Astrocyte (in vitro differentiated cells and primary cell): Measurements from ENCODE around the gene ZNF71.

Source experiments
- EZH2 ChIP-seq: IDR thresholded peaks from 2 replicates; pipeline ENCODE4 v1.6.1; 2012; ENCODE audit warnings: mild to moderate bottlenecking, low read length, inconsistent platforms; ENCODE audit not compliant: insufficient read depth
- TF ChIP-seq, protein P1 (sequence below): IDR thresholded peaks from 2 replicates; pipeline ENCODE4 v1.5.1; 2011; ENCODE audit warnings: low read depth, mild to moderate bottlenecking, inconsistent platforms, low read length, moderate library complexity; ENCODE audit not compliant: insufficient read depth

DNA sequence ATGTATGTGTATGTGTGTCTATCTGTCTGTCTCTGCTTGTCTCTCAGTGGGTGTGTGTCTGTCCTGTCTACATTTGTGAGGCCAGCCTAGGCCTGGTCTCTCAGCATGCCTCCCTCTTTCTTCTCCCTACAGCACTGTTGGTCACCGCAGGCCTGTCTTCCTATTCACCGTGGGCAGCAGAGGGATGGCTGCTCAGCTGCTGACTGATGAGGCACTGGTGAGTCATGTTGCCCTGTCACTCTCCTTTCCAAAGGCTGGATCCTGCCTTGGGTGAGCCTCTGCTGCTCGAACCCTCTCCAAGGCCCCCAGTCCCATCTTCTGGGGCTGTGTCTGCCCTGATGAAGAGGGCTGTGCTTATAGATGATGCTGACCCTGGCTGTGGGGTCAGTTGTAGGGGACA is 6.3 kb downstream of the ZNF71 start:
- TF ChIP-seq, protein P1, sequence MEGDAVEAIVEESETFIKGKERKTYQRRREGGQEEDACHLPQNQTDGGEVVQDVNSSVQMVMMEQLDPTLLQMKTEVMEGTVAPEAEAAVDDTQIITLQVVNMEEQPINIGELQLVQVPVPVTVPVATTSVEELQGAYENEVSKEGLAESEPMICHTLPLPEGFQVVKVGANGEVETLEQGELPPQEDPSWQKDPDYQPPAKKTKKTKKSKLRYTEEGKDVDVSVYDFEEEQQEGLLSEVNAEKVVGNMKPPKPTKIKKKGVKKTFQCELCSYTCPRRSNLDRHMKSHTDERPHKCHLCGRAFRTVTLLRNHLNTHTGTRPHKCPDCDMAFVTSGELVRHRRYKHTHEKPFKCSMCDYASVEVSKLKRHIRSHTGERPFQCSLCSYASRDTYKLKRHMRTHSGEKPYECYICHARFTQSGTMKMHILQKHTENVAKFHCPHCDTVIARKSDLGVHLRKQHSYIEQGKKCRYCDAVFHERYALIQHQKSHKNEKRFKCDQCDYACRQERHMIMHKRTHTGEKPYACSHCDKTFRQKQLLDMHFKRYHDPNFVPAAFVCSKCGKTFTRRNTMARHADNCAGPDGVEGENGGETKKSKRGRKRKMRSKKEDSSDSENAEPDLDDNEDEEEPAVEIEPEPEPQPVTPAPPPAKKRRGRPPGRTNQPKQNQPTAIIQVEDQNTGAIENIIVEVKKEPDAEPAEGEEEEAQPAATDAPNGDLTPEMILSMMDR, result no peak
- no peak for TF ChIP-seq EZH2
